Uterus (tissue), 2 donors: ENCODE data around the gene SRSF4.

Experiments
- POLR2A ChIP-seq, 2 donors: fragments of 450-650 bp; IDR thresholded peaks; one replicate each; pipeline ENCODE4 v1.6.1; 2016; ENCODE audit warnings: antibody characterized with exemption in 2 of 2, mild to moderate bottlenecking in 1 of 2, moderate library complexity in 1 of 2
- TF ChIP-seq, protein P1 (sequence below), 4 experiments: fragments of 200-600 bp in 2 of 4; fragments of 450-650 bp in 2 of 4; sonication (generic) in 2 of 4; IDR thresholded peaks; one replicate each; pipeline ENCODE4 v1.5.1; 2016 to 2019; ENCODE audit warnings: antibody characterized with exemption in 4 of 4, mild to moderate bottlenecking in 2 of 4, moderate library complexity in 1 of 4

DNA sequence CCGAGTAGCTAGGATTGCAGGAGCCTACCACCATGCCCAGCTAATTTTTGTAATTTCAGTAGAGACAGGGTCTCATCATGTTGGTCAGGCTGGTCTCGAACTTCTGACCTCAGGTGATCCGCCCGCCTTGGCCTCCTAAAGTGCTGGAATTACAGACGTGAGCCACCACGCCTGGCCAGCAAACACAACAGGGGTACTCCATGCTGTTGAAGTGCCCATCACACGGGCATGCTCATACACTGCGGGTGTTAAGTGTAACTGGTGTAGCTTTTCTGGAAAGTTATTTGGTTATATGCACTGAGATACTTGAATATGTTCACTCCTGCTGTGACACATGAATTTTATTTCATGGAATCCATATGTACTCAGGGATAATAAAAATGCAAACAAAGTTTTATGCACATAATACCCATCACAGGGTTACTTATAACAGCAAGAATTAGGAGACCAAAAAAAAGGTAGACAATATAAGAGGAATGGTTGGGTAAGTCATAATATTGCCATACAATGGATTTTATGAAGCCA, 9.2 kb downstream of the SRSF4 start:
- TF ChIP-seq, protein P1, sequence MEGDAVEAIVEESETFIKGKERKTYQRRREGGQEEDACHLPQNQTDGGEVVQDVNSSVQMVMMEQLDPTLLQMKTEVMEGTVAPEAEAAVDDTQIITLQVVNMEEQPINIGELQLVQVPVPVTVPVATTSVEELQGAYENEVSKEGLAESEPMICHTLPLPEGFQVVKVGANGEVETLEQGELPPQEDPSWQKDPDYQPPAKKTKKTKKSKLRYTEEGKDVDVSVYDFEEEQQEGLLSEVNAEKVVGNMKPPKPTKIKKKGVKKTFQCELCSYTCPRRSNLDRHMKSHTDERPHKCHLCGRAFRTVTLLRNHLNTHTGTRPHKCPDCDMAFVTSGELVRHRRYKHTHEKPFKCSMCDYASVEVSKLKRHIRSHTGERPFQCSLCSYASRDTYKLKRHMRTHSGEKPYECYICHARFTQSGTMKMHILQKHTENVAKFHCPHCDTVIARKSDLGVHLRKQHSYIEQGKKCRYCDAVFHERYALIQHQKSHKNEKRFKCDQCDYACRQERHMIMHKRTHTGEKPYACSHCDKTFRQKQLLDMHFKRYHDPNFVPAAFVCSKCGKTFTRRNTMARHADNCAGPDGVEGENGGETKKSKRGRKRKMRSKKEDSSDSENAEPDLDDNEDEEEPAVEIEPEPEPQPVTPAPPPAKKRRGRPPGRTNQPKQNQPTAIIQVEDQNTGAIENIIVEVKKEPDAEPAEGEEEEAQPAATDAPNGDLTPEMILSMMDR (IDR thresholded peaks at IDR 0.05): no peak
- TF ChIP-seq POLR2A (IDR thresholded peaks at IDR 0.05): no peak
